DLD1 (cell line): ENCODE measurements around the gene PER1.

ENCODE experiments used
- in situ Hi-C: cut with HindIII; loops from 2 replicates; pipeline ENCODE4 v1.10.0; 2017; ENCODE audit warnings: low sequenced_read_pairs

PER1 gene

DNA sequence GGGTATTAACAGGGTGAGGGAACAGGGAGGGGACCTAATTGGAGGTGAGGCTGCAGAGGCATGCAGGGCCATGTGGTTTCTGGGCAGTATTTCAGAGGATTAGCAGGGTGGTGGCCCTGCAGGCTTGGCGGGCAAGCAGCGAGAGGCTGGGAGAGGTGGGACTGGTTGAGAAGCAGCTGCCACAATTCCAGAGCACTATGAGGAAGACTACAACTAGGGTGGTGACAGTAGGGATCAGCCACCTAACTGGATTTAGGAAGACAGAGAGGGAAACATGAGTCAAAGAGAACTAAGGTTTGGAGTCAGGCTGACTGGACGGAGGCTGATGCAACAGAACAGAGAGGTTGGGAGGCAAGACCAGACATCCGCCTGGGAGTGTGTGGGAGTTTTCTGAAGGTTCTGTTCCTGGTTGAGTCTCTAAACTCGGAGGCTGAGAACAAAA, 46.2 kb downstream of the PER1 start:
- in situ Hi-C loops, result loop anchor here (25.0 kb wide), 1 partner anchor 206 kb away; the partner anchor contains the start of gene ARHGEF15

DNA sequence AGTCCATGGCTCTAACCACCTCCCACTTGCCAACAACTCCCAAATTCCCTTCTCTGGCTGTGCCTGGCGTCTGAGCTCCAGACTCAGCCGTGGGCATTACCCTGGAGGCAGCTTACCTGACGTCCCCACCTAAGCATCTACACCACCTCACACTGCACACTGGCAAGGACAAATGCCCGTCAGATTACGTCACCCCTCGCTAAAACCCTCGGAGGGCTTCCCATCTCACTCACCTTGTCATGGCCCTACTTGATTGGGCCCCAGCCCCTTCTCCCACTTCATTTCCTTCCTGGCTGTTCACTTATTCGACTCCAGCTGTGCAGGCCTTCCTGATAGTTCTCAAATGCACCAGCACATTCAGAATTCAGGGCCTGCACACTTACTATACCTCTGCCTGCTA, 47.3 kb downstream of the PER1 start:
- in situ Hi-C loops, result loop anchor here (25.0 kb wide), 1 partner anchor 207 kb away; the partner anchor contains the start of gene ARHGEF15

DNA sequence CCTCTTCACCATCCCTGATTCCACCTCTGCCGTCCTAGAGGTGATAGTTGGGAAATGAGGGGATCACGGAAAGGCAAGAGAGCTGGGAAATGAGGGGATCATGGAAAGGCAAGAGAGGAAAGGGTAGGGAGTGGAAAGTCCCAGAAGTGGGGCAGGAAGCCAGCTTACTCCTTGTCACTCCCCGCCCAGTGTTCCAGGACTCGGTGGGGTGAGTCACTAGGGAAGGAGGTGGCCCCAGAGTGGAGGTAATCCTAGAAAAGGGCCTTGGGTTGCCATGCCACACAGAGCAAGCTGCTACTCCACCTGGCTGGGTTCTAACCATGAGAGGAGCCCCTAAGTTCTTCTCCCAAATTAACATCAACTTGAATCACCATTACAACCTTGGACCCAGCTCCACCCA, 48.7 kb downstream of the PER1 start:
- in situ Hi-C loops, result loop anchor here (25.0 kb wide), 1 partner anchor 209 kb away; the partner anchor contains the start of gene ARHGEF15

DNA sequence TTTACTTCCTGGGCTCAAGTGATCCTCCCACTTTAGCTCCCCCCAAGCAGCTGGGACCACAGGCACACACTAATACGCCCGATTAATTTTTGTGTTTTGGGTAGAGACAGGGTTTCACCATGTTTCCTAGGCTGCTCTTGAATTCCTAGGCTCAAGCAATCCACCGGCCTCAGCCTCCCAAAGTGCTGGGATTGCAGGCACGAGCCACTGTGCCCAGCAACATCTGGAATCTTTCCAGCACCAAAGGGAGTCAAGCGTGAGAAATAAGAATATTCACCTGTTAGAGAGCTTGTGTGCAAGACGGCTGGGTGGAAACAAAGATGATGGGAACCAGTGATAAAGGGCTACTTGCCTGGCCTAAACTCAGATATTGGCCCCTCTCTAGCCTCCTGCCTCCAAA, 50.5 kb downstream of the PER1 start:
- in situ Hi-C loops, result loop anchor here (25.0 kb wide), 1 partner anchor 211 kb away; the partner anchor contains the start of gene ARHGEF15

DNA sequence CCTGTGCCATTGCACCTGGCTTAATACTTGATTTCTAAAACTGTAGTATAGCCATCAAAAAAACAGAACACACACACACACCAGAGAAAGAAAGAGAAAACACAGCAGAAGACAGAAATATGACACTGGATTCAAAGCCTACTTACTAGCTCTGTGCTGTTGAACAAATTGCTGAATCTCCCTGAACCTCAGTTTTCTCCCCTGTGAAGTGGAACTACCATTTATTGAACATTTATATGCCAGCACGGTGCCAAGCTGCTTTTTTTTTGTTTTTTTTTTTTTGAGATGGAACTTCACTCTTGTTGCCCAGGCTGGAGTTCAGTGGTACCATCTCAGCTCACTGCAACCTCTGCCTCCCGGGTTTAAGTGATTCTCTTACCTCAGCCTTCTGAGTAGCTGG, 51.4 kb downstream of the PER1 start:
- in situ Hi-C loops, result loop anchor here (25.0 kb wide), 1 partner anchor 212 kb away; the partner anchor contains the start of gene ARHGEF15

DNA sequence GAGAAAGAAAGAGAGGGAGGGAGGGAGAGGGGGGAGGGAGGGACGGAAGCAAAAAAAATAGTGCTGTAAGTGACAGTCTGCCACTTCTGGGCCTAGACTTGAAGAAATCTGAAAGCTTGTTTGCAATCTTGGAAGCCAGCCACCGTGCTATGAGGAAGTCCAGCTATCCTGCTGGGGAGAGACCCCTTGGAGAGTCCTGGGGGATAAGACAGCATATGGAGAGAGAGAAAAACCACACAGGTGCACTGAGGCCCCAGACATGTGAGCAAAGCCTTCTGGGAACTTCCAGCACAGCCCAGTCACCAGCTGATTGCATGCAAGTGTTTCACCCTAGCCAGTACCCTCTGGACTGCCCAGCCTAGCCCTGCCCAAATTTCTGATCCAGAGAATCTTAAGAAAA, 52.1 kb downstream of the PER1 start:
- in situ Hi-C loops, result loop anchor here (25.0 kb wide), 1 partner anchor 212 kb away; the partner anchor contains the start of gene ARHGEF15

DNA sequence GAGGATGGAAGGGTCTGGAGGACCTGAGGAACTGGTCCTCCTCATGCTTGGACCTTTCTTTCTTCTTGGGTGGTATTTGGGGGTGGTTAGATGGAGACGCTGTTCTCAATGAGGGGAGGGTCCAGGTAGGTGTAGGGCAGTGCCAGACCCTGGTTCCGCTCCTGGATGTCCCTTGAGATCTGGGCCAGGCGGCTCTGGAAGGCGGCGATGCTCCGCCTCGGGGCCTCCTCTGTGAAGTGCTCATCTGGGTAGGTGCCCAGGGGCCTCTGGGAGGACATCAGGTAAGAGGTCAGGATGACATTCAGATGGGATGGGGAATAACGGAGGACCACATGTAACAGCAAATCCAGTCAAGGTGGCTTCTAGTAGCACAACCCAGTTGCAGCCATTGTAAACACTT, 55.7 kb downstream of the PER1 start:
- in situ Hi-C loops, result no loop called here

DNA sequence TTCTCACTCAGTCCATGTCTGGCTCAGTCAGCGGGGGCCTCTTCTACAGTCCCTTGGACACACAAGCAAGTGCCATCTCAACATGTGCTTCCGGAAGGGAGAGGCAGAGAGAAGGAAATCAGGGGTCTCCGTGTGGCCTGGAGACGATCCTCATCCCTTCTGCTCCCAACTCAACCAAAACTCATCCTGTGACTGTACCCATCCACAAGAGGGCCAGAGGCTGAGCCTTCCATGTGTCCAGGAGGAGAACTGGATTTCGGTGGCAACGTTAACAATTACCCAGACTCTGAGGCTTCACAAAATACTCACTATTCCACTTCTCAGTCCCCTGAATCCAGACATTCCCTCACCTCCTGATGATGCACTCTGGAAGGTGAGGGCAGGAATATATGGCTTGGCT, 56.8 kb downstream of the PER1 start:
- in situ Hi-C loops, result no loop called here

DNA sequence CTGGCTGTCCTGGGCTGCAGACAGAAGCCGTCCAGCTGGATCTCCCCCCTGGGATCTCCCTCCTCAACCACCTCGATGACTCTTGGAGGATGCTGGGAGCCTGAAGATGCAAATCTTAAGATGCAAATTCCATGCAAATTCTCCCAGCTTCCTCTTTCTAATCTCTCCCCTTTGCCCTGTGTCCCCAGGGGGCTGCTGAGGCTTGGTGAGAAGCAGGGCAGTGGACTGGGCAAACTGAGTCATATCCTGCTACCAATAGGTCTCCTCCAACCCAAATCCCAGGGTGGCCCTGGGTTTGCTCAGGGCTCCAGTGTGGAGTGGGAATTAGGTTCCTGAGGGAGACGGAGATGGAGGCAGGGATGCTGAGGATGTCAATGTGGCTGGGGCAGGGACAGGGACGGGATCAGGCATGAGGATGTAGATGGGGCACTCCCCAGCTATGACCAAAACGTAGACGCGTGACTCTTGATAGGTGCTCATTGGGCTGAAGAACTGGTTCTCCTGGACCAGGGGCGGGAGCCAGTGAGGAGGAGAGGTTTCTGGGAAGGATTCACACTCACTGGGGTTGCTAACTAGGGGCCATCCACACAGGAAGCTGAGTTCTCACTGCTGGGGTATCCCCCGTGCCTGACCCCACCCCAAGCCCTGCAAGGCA, 61.0 kb downstream of the PER1 start:
- in situ Hi-C loops, result no loop called here
